NCI-H446 (cell line): Measurements from ENCODE around the gene NRCAM.
"Not testable (repeated sequence)": the region's sequence is repeated elsewhere in the genome, so short reads cannot be mapped to it uniquely, and the experiment has no call there.

ENCODE experiments used
- DNase-seq, 2 experiments: peaks; one replicate each; lab custom pipeline; 2025; lab: John Stamatoyannopoulos, UW

The NRCAM gene

DNA sequence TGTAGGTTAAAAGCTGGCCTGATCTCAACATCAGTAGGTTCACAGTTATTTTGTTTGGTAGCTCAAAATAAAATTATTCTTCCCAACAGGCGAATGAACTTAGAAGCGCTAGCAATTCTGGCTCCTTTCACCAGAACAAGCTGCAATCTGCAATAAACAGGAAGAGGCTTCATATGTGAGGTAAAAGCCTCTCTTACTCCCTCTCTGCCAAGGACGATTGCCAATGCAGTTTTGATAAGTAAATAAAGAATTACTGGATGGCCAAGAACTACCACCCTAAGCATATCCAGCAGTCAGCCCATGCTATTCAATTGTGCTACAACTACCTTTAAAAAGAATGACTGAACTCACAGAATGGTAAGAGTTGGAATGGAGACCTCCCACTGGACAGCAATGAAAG lies 176.1 kb downstream of the NRCAM start:
- peak; percentile 5 to 31 for DNase-seq

GRCh38 chr7:108278776-108279175 lies 177.5 kb downstream of the NRCAM start:
- no peak for DNase-seq

- DNase-seq: no peak
These were observed 178.0 kb downstream of the NRCAM start for GRCh38 chr7:108278281-108278680.

DNA sequence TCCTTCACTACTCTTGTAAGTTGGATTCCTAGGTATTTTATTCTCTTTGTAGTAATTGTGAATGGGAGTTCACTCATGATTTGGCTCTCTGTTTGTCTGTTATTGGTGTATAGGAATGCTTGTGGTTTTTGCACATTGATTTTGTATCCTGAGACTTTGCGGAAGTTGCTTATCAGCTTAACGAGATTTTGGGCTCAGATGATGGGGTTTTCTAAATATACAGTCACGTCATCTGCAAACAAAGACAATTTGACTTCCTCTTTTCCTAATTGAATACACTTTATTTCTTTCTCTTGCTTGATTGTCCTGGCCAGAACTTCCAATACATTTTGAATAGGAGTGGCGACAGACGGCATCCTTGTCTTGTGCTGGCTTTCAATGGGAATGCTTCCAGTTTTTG lies 181.8 kb downstream of the NRCAM start:
- not testable (repeated sequence) for DNase-seq

DNA sequence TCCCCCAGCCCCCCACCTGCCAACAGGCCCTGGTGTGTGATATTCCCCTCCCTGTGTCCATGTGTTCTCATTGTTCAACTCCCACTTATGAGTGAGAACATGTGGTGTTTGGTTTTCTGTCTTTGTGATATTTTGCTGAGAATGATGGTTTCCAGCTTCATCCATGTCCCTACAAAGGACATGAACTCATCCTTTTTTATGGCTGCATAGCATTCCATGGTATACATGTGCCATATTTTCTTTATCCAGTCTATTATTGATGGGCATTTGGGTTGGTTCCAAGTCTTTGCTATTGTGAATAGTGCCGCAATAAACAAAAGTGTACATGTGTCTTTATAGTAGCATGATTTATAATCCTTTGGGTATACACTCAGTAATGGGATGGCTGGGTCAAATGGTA lies 183.3 kb downstream of the NRCAM start:
- DNase-seq: not testable (repeated sequence)

- no peak for DNase-seq
These were observed 185.7 kb downstream of the NRCAM start for GRCh38 chr7:108270385-108271015.

- DNase-seq: no peak
These were observed 187.9 kb downstream of the NRCAM start for GRCh38 chr7:108268200-108268820.

GRCh38 chr7:108267615-108268014 lies 188.6 kb downstream of the NRCAM start:
- no peak for DNase-seq

GRCh38 chr7:108266491-108266890 lies 189.7 kb downstream of the NRCAM start:
- DNase-seq: no peak

GRCh38 chr7:108266035-108266434 lies 190.2 kb downstream of the NRCAM start:
- no peak for DNase-seq

GRCh38 chr7:108265007-108265406 lies 191.2 kb downstream of the NRCAM start:
- DNase-seq: no peak

DNA sequence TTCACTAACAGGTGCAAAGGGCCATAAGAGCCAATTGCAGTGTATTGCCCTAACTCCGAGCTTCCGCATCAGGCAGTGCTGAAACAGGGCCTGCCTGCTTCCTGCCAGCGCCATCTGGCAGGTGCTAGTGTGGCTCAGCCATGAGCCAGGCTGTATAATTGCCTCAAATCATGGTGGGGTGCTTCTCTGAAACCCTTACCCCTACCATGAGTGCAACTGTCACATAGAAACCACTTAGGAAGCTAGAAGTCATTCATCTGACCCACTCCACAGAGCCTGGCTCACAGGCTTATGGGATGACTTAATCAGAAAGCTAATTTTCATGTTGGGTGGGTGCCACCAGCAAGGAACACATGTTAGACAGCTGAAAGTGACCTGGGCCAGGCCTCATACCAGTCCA lies 192.8 kb downstream of the NRCAM start:
- peak in 1 of 2 experiments; percentile 49 for DNase-seq

GRCh38 chr7:108261560-108262255 lies 194.5 kb downstream of the NRCAM start:
- no peak for DNase-seq

- DNase-seq: not testable (repeated sequence)
These were observed 196.8 kb downstream of the NRCAM start for GRCh38 chr7:108259447-108259846.

DNA sequence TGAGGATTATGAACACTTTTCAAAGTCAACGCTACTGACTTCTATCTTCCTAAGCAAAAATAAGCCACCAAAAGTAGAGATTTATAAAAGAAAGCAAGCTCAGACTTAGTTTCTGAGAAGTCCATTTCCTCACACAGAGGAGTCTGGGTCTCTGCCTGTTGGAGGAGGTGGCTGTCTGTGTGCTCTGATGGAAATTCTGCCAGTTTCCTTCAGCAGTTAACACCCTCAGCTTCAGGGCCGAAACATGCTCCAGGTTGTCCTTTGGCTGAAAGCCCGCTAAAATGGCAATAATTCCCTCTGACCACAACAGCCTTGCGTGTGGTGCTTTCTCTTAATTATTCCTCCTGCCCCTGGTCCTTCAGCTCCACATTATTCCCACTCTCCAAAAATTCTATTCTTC lies 198.3 kb downstream of the NRCAM start:
- DNase-seq: no peak

DNA sequence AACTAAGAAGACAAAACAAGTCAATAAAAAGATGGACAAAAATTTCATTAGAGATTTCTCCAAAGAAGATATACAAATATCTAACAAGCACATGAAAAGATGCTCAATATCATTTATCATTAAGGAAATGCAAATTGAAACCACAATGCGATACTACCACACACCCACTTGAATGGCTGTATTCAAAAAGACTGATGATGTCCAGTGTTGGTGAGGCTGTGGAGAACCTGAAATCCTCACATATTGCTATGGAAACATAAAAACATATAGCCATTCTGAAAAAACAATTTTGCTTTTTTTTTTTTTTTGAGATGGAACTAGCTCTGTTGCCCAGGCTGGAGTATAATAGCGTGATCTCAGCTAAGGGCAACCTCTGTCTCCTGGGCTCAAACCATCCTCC lies 202.0 kb downstream of the NRCAM start:
- DNase-seq: no peak

DNA sequence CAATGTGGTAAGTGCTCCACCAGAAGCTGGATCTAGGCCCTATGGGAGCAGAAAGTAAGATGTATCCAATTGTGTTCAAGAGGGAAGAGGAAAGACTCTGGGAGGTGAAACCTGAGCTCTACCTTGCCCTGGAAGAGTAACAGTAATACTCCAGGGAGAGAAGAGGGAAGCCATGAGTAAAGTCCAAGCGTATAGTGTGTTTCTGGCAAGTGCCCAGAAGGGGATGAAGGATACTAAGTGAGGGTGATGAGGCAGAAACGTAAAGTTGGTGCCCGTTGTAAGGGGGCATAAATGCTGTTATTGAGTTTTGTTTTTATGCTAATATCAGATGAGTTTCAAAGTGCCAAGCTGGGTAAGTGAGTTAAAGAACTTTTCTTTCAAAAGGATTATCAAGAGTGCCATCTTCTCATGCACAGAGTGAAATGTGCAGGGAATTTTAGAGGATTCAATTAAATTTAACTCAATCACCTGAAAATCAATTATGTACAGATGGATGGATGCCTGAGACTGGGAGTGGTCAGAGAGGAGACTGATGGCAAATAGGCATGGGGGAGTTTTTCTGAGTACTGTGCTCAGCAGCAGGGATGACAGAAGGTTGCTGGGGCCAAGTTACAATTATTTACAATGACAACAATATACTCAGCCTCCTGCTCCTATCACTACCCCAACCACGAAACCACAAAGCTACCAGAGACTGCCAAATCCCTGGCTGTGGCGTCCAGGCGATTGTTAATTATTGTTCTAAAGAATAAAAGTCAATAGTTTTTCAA lies 202.8 kb downstream of the NRCAM start:
- no peak for DNase-seq

DNA sequence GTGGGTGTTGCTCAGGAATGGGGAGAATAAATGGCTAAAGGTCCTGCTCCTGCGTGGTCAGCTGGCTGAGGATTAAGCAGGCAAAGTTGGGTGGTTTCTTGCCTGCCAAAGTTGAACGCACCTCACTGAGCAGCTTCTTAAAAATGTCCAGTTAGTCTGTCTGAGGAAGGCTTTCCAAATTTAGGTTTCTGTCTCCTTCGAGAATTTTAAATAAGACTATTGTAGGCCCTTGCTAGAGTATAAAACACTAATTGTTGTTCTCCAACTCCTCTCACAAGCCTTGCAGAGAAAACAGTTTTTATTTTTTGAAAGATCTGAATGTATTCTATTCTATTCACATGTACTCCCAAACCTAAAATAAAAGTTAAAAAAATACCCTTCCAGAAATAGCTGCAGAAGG lies 204.1 kb downstream of the NRCAM start:
- DNase-seq: no peak

DNA sequence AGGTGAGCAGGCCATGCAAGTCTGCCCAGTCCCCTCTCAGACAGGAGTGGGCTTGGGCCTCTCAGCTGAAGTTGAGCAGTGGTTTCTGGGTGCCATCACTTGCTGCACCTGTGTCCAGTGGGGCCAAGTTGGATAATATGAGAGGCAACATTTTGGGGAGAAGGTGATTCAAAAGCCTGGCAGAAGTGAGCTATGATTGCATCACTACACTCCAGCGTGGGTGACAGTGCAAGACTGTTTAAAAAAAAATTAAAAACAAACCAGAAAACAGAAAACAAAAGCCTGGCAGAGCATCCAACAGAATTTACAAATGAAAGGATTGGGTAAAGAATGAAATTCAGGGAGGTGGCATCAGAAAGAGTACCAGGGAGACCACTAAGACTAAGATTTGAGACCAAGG lies 204.5 kb downstream of the NRCAM start:
- no peak for DNase-seq

DNA sequence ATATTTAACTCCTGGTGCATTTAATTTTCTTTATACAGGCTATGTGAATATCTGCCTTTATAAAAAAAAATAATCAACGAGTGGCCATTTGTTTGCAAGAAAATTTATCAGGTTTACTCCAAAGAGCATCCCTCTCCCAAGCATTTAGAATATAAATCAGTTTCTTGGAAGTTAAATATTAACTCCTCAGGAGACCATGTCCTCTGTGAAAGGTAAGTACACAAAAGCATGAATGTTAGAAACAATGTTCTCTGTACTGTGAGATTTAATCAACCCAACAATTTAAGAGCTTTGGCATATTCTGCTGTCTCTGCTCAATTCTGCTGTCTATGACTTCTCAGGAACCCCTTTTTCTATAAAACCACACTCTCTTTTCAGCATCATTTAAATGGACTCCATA lies 206.8 kb downstream of the NRCAM start:
- no peak for DNase-seq

GRCh38 chr7:108248821-108249220 lies 207.4 kb downstream of the NRCAM start:
- no peak for DNase-seq

DNA sequence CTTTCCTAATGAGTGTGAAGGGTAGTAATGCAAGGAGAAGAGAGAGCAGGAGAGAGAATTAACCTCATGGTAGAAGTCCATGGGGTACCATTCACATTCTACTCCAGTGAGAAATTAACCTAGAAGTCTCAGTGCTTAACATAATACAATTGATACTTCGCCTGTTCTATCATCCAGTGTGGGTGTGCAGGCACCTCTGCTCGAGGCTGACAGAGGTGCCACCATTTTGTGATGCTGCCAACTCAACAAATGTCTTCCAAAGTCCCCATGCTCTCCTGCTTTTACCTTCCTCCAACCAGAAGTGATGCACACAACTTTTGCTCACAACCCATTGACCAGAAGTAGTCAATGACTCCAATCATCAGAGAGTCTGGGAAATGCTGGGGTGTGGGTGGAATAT lies 207.8 kb downstream of the NRCAM start:
- no peak for DNase-seq

DNA sequence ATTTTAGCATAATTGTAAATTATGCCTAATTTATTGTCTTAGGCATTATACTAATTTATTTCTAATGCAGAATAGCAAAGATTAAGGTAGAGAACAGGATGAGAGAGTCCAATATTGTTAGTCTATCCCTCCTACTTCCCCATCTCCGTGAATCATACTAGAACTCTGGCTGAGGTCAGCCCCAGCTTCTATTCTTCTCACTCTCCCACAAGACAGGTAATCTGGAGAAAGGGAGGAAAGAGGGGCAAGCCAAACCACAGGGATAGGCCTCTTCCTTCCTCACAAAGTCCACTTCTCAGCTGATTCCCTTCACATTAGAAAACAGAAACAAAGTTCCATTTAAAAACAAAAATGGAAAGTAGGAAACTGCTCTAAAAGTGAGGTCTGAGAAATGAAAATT lies 208.6 kb downstream of the NRCAM start:
- DNase-seq: no peak
